ENCODE results near the gene PSAT1. TPM values are rescaled to one million over a fixed set of nuclear protein-coding genes. Genes with fewer than 3 reads are reported as not detected.

Gene PSAT1
- total RNA-seq, 1 experiment from 2014 or later: 215 TPM

DNA sequence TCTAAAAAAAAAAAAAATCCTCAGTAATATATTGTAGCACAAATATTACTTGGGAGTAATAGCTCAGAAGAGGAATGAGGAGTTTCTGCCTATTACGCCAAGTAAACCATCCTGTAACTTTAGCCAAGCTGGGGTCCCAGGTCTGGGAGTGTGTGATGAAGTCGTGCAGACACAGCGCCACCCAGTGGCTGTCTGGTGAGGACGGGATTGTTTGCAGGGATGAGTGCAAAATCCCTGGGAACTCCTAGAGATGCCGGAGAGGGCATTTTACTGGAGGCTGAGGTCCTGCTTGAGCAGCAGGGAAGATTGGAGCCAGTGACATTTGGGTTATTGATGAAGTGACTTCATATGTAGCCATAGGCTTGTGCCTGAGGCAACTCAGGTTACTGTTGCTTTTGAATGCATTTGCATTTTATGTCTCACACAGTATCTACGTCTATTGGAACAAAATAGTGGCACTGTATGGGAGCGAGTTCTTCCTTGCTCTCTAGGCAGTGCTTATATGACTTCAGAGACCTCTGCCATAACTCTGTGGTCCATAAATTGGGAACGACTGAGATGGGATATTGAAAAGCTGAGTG, 72.8 kb downstream of the PSAT1 start:
- TF ChIP-seq, protein P1, sequence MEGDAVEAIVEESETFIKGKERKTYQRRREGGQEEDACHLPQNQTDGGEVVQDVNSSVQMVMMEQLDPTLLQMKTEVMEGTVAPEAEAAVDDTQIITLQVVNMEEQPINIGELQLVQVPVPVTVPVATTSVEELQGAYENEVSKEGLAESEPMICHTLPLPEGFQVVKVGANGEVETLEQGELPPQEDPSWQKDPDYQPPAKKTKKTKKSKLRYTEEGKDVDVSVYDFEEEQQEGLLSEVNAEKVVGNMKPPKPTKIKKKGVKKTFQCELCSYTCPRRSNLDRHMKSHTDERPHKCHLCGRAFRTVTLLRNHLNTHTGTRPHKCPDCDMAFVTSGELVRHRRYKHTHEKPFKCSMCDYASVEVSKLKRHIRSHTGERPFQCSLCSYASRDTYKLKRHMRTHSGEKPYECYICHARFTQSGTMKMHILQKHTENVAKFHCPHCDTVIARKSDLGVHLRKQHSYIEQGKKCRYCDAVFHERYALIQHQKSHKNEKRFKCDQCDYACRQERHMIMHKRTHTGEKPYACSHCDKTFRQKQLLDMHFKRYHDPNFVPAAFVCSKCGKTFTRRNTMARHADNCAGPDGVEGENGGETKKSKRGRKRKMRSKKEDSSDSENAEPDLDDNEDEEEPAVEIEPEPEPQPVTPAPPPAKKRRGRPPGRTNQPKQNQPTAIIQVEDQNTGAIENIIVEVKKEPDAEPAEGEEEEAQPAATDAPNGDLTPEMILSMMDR (conservative IDR thresholded peaks at IDR 0.05): peak; percentile 97
- H3K14ac ChIP-seq (ENCODE audit: insufficient read depth, low read length): no peak overlapping the region
- no peak overlapping the region for H2BK12ac ChIP-seq (ENCODE audit: insufficient read length, low read depth, low read length)
- H2BK5ac ChIP-seq (ENCODE audit: insufficient read length, low read length): no peak overlapping the region
- no peak overlapping the region for H3K56ac ChIP-seq (ENCODE audit: insufficient read length, low read depth, low read length)
- Mint-ChIP-seq H3K4me1 (peaks cover 37 to 46% of the 10 kb centered on the region in 2 experiments), H3K27me3 (ENCODE audit: low read depth) (no peaks in the 10 kb centered on the region; the same call in 1 of the 2 replicates), H3K36me3 (ENCODE audit: insufficient read depth in 1 of 3, low read depth in 3 of 3) (peaks cover 0 to 3% (median 0%) of the 10 kb centered on the region in 3 experiments; a peak in 2 of 7 replicates), H3K4me3 (no peak overlapping the region), H3K9me3 (no peaks in the 10 kb centered on the region), H3K27ac (no peak overlapping the region)
- no peak overlapping the region for H3K23ac ChIP-seq (ENCODE audit: insufficient read length, low read depth, low read length)
- H3K9ac ChIP-seq (ENCODE audit: extremely low read depth, insufficient read length, low read length): no peak overlapping the region
- H2BK120ac ChIP-seq (ENCODE audit: low read depth, low read length, poor library complexity, severe bottlenecking): no peak overlapping the region
- H2BK15ac ChIP-seq (ENCODE audit: low read depth, low read length): no peak overlapping the region
- H4K5ac ChIP-seq (ENCODE audit: insufficient read length, low read depth, low read length): no peak overlapping the region
- no peak overlapping the region for H3K4me2 ChIP-seq (ENCODE audit: insufficient read depth, insufficient read length, low read length)
- no peak overlapping the region for H2AK5ac ChIP-seq (ENCODE audit: insufficient read length, low read length)
- H3K23me2 ChIP-seq (ENCODE audit: insufficient read length, low read depth, low read length, poor library complexity, severe bottlenecking): no peaks in the 10 kb centered on the region
- peaks cover 5% of the 10 kb centered on the region; the same call in 1 of the 2 replicates for H3K4me1 ChIP-seq (ENCODE audit: insufficient read depth, low read length)
- no peak overlapping the region for H4K91ac ChIP-seq (ENCODE audit: insufficient read length, low read depth, low read length)
- no peak overlapping the region for H3T11ph ChIP-seq (ENCODE audit: low read length)
- no peaks in the 10 kb centered on the region for H4K20me1 ChIP-seq (ENCODE audit: control insufficient read depth, insufficient read depth, insufficient read length)
- H2AFZ ChIP-seq (ENCODE audit: low read length): no peak overlapping the region
- H3K9me3 ChIP-seq (ENCODE audit: control insufficient read depth, low read depth, low read length): no peaks in the 10 kb centered on the region
- peak; percentile 86 for DNase-seq
- no peaks in the 10 kb centered on the region for H3K27me3 ChIP-seq (ENCODE audit: insufficient read depth, low read length)
- no peaks in the 10 kb centered on the region for H3K79me1 ChIP-seq (ENCODE audit: insufficient read depth, low read depth, low read length, poor library complexity, severe bottlenecking)
- H3K4ac ChIP-seq (ENCODE audit: low read depth, low read length): no peak overlapping the region
- no peak overlapping the region for H2BK20ac ChIP-seq (ENCODE audit: low read depth, low read length, poor library complexity, severe bottlenecking)
- no peaks in the 10 kb centered on the region for H3K79me2 ChIP-seq (ENCODE audit: insufficient read depth, low read length)
- H3K27ac ChIP-seq (ENCODE audit: insufficient read length, low read depth, low read length): no peak overlapping the region
- no peak overlapping the region for H3K18ac ChIP-seq (ENCODE audit: insufficient read length, low read depth, low read length)
- H4K8ac ChIP-seq (replicated peaks; ENCODE audit: insufficient read length, low read depth, low read length): no peak overlapping the region
- no CpG with 5 or more reads among the region's 8 CpGs for WGBS (ENCODE audit: extremely low coverage, insufficient read length, low lambda C conversion rate)
